HG03432 (cell line): ENCODE results near the gene PLEKHA5.
"Not testable (repeated sequence)": the region's sequence is repeated elsewhere in the genome, so short reads cannot be mapped to it uniquely, and the experiment has no call there.

Experiments
- ATAC-seq: cut with Tn5 transposase; IDR thresholded peaks from one replicate; pipeline ENCODE4 v1.9.1; 2021; ENCODE audit warnings: mild to moderate bottlenecking, moderate library complexity; ENCODE audit not compliant: unreplicated experiment

PLEKHA5 gene

GRCh38 chr12:19224746-19225145 lies 95.2 kb downstream of the PLEKHA5 start:
- no peak for ATAC-seq

- ATAC-seq: no peak
Measured at GRCh38 chr12:19227190-19227879, 97.8 kb downstream of the PLEKHA5 start.

GRCh38 chr12:19227880-19228210 lies 98.3 kb downstream of the PLEKHA5 start:
- no peak for ATAC-seq

- not testable (repeated sequence) for ATAC-seq
Measured at GRCh38 chr12:19229021-19229420, 99.5 kb downstream of the PLEKHA5 start.

GRCh38 chr12:19230299-19230866 lies 100.8 kb downstream of the PLEKHA5 start:
- ATAC-seq: no peak

- ATAC-seq: no peak
Measured at GRCh38 chr12:19230896-19231295, 101.4 kb downstream of the PLEKHA5 start.

GRCh38 chr12:19234171-19234704 lies 104.7 kb downstream of the PLEKHA5 start:
- ATAC-seq: no peak

GRCh38 chr12:19234981-19235871 lies 105.7 kb downstream of the PLEKHA5 start:
- ATAC-seq: no peak

GRCh38 chr12:19236656-19237055 lies 107.1 kb downstream of the PLEKHA5 start:
- no peak for ATAC-seq

GRCh38 chr12:19238540-19238939 lies 109.0 kb downstream of the PLEKHA5 start:
- ATAC-seq: no peak

GRCh38 chr12:19239102-19239501 lies 109.6 kb downstream of the PLEKHA5 start:
- ATAC-seq: no peak

GRCh38 chr12:19239616-19240234 lies 110.2 kb downstream of the PLEKHA5 start:
- no peak for ATAC-seq

- no peak for ATAC-seq
Measured at GRCh38 chr12:19242581-19242980, 113.0 kb downstream of the PLEKHA5 start.

GRCh38 chr12:19243551-19243950 lies 114.0 kb downstream of the PLEKHA5 start:
- ATAC-seq: no peak

- ATAC-seq: no peak
Measured at GRCh38 chr12:19244312-19244711, 114.8 kb downstream of the PLEKHA5 start.

GRCh38 chr12:19245106-19245505 lies 115.6 kb downstream of the PLEKHA5 start:
- ATAC-seq: no peak

GRCh38 chr12:19245666-19246065 lies 116.1 kb downstream of the PLEKHA5 start:
- no peak for ATAC-seq

- ATAC-seq: no peak
Measured at GRCh38 chr12:19246933-19247332, 117.4 kb downstream of the PLEKHA5 start.

- no peak for ATAC-seq
Measured at GRCh38 chr12:19248929-19249602, 119.5 kb downstream of the PLEKHA5 start.

- ATAC-seq: no peak
Measured at GRCh38 chr12:19251481-19252132, 122.1 kb downstream of the PLEKHA5 start.
